GM19468 (cell line): Measurements from ENCODE around the gene XRN2.
"Not testable (repeated sequence)": the region's sequence is repeated elsewhere in the genome, so short reads cannot be mapped to it uniquely, and the experiment has no call there.

Source experiments
- ATAC-seq: cut with Tn5 transposase; IDR thresholded peaks from one replicate; pipeline ENCODE4 v1.9.1; 2021; ENCODE audit warnings: mild to moderate bottlenecking, moderate library complexity, moderate number of reproducible peaks; ENCODE audit not compliant: unreplicated experiment; ENCODE audit errors: extremely low read depth

The XRN2 gene

DNA sequence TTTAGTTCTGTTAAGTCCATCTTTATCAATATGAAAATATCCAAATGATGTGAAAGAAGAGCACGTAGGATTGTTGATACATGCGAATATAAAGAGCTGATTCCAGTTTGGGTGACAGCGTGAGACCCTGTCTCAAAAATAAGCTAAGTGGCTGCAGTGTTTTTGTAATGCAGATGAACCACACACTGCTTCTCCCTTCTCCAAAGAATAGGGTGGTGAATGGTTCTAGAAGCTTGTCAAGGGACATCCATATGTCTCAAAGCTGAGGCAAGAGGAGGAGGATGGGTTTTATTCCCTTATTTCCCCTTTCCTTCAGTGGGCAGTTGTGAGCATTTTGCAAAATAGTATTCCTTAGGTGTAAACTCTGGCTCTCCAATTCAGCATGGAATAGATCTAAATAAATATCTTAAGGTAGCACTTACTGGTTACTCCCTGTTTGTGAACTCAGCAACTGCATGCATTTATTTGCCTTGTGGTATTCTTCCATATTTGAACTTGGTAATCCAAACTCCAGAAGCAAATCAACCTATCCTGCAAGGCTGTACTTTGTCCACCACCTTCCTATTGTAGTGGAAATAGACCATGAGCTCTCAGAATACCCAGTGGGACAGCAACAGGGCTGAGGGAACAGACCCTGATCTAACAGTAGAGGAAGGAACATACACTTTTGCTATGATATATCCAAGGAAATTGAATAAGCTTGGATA is 38.0 kb downstream of the XRN2 start:
- no peak for ATAC-seq

GRCh38 chr20:21342656-21343345 is 39.7 kb downstream of the XRN2 start:
- ATAC-seq = no peak

GRCh38 chr20:21344206-21344900 is 41.2 kb downstream of the XRN2 start:
- no peak for ATAC-seq

DNA sequence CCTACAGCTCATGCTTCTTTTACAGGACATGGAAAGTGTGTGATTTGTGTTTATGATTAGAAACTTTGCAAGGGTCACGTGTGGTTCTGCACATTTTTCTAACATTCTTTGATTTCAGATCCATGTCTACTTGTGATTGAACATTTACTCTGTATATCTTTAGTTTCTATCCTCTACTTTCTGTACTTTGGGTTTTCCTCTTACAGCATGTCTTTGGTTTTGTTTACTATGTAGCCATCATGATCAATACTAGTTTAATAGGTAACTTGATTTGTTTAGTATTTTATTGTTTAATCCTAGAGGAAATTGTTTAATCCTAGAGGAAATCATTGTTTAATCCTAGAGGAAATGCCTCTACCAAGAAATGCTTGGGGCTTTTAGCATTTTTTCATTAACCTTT is 41.8 kb downstream of the XRN2 start:
- ATAC-seq = no peak

GRCh38 chr20:21352703-21353102 is 49.6 kb downstream of the XRN2 start:
- no peak for ATAC-seq

- ATAC-seq = no peak
These were observed 50.1 kb downstream of the XRN2 start for GRCh38 chr20:21353236-21353635.

DNA sequence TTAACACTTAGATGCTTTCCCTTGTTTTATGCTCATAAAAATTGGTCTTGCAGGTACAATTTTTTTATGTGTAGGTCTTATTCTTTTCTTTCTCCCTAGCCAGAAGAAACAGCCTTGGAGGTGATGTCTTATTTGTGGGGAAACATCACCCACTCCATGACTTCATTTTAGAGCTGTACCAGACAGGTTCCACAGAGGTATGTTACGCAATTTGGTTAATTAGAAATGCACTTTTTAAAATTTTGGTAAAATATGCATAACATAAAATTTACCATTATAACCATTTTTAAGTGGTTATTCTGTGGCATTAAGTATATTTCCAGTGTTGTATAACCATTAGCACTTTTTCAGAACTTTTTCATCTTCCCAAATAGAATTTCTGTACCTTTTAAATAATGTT is 52.9 kb downstream of the XRN2 start:
- no peak for ATAC-seq

DNA sequence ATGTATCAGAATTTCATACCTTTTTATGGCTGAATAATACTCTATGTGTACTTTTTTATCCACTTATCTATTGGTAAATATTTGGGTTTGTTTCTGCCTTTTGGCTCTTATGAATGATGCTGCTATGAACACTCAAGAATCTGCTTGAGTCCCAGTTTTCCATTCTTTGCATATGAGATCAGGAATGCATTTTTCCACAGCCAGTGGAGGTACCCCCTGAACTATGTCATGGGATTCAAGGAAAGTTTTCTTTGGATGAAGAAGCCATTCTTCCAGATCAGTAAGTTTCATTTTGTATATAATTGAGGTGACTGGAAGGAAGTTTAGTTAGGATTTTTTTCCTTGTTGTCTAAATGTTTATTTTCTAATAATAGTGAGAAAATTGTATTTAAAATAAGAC is 53.3 kb downstream of the XRN2 start:
- no peak for ATAC-seq

- ATAC-seq = no peak
These were observed 54.7 kb downstream of the XRN2 start for GRCh38 chr20:21357844-21358243.

GRCh38 chr20:21358737-21359136 is 55.6 kb downstream of the XRN2 start:
- ATAC-seq = no peak

GRCh38 chr20:21360705-21361104 is 57.6 kb downstream of the XRN2 start:
- ATAC-seq = no peak

DNA sequence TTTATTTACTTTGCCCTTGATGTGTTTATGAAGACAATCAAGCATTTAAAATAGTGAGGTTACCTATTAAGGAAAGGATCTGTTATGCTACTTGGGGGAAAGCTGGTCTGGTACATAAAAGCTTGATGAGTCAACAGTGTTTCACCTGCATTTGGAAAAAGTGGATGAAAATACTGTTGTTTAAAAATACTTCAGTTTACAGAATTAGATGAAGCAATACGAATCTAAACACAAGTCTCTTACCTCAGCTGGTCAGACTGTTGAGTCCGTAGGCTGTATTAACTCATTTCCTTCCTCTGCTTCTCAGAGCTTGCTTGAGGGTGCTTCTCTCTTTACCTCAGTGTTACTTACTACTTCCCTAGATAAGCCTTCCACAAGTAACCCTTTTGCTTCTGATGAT is 58.1 kb downstream of the XRN2 start:
- no peak for ATAC-seq

DNA sequence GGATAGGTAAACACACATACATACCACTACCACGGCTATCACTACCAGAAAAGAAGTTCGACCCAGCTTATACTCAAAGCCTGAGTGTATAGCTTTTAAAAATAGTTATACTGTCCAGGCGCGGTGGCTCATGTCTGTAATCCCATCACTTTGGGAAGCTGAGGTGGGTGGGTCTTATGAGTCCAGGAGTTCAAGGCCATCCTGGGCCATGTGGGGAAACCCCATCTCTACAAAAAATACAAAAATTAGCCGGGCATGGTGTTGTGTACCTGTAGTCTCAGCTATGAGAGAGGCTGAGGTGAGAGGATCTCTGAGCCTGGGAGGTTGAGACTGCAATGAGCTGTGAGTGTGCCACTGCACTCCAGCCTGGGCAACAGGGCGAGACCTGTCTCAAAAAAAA is 61.3 kb downstream of the XRN2 start:
- no peak for ATAC-seq

DNA sequence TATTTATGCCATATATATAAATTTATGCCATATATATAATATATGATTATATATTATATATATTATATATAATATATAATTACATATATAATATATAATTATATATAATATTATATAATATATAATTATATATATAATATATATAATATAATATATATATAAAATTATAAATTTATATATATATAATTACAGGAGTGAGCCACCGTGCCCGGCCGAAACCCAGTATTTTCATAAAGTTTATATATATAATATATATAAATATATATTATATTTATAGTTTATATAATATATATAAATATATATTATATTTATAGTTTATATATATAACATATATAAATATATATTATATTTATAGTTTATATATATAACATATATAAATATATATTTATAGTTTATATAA is 62.6 kb downstream of the XRN2 start:
- no peak for ATAC-seq

DNA sequence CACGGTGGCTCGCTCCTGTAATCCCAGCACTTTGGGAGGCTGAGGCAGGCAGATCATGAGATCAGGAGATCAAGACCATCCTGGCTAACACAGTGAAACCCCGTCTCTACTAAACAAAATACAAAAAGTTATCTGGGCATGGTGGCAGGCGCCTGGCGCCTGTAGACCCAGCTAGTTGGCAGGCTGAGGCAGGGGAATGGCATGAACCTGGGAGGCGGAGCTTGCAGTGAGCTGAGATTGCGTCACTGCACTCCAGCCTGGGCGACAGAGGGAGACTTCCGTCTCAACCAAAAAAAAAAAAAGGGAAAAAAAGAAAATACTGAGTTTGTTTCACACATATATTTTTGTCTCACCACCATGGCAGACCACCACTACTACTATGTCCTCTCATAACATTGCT is 63.1 kb downstream of the XRN2 start:
- ATAC-seq = not testable (repeated sequence)

DNA sequence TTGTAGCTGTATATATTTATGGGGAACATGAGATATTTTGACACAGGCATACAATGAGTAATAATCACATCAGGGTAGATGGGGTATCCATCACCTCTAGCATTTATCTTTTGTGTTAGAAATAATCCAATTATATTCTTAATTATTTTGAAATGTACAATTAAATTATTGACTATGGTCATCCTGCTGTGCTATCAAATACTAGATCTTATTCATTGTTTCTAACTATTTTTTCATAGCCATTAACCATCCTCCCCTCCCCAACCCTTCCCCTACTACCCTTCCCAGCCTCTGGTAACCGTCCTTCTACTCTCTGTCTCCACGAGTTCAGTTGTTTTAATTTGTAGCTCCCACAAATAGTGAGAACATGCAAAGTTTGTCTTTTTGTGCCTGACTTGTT is 65.7 kb downstream of the XRN2 start:
- no peak for ATAC-seq

- no peak for ATAC-seq
These were observed 68.1 kb downstream of the XRN2 start for GRCh38 chr20:21371193-21371592.

- no peak for ATAC-seq
These were observed 68.9 kb downstream of the XRN2 start for GRCh38 chr20:21372016-21372415.

DNA sequence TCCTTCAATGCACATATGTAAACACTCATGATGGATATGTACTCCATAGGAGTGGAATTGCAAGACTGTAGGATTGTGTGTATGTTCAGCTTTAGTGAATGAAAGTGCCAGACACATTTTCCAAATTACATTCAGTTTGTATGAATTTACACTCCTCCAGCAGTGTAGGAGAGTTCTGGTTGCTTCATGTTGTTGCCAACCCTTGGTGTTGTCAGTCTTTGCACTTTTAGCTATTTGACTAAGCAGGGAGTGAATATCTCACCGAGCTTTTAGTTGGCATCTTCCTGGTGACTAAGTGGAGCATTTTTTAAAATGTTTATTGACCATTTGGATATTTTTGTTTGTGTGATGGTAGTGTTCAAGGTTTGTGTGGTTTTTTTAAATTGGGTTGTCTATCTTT is 70.3 kb downstream of the XRN2 start:
- no peak for ATAC-seq

DNA sequence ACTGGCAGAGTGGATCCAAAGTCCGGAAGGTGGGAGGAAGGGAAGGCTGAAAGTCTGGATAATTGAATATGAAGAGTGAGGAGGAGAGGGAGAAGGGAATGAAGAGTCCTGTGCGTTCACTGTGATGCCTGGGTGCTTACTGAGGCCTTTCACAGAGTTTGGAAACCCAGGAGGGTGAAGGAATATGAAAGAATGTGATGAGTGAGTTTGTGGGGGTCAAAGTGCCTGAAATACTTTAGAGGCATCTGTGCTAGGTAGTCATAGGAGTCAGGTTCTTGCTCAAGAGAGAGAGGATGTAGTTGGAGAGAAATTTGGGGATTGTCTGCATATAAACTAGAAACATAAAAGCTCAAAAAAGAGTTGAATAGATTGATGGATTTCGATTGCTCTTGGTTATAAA is 73.5 kb downstream of the XRN2 start:
- ATAC-seq = no peak

DNA sequence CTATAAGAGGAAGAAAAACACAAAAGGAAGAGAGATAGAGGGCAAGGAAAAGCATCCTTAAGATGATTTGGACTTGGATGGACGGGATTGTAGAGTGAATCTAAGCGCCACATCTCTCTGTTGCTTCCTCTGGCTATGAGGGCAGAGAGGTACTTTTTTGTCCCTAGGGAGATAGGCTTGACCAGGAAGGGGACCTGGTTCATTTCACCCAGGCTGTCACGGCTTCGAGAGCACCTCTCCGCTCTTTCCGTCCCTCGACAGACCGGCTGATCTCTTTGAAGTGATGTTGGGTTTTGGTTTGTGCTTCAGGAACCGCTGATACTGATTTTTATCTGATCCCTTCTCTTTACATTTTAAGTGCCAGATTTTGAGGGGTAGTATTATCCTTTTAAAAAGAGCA is 74.6 kb downstream of the XRN2 start:
- ATAC-seq = no peak
